T-helper 2 cell treated with Interferon-gamma antibody and Interleukin-4, amounts not matched to agents 5 μg/mL and 100 μg/mL, for 36 hours (primary cell): ENCODE measurements around the gene GNG7.
"Not testable (repeated sequence)": the region's sequence is repeated elsewhere in the genome, so short reads cannot be mapped to it uniquely, and the experiment has no call there.

ENCODE experiments used
- DNase-seq: peaks from one replicate; pipeline ENCODE4 v3.0.0; 2021; ENCODE audit warnings: low spot score
- H3K27ac Mint-ChIP-seq: one replicate; pipeline ENCODE4 v1.8.0; 2021; ENCODE audit warnings: mild to moderate bottlenecking, mixed read lengths
- H3K27me3 Mint-ChIP-seq: one replicate; pipeline ENCODE4 v1.8.0; 2021; ENCODE audit warnings: low read depth, mixed read lengths
- H3K36me3 Mint-ChIP-seq: one replicate; pipeline ENCODE4 v1.8.0; 2021; ENCODE audit warnings: low read depth, mixed read lengths
- H3K4me1 Mint-ChIP-seq: one replicate; pipeline ENCODE4 v1.8.0; 2021; ENCODE audit warnings: low read depth, mixed read lengths
- H3K4me3 Mint-ChIP-seq: one replicate; pipeline ENCODE4 v1.8.0; 2022; ENCODE audit warnings: mild to moderate bottlenecking, moderate library complexity, mixed read lengths
- H3K9me3 Mint-ChIP-seq: one replicate; pipeline ENCODE4 v1.8.0; 2021; ENCODE audit warnings: mixed read lengths

Gene GNG7

DNA sequence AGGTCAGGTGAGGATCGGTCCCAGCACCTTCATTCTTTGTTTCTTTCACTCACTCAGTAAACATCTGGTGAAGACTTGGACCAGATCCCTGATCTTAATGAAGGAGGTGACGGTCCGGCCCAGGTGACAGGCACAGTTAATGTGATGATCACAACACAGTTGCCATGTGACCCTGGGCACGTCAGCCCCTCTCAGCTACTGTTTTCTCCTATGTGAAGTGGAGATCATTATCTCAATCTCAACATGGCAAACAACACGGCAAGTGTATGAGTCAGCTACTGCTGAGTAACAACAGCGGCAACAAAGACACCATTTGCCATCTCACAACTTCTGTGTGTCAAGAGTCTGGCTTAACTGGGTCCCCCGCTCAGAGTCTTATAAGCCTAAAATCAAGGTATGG is 74.6 kb downstream of the GNG7 start:
- Mint-ChIP-seq H3K36me3 (peaks cover 2% of the 10 kb centered on the region), H3K4me1 (peaks cover 9% of the 10 kb centered on the region), H3K27ac (no peak overlapping the region), H3K4me3 (no peak overlapping the region), H3K27me3 (no peaks in the 10 kb centered on the region), H3K9me3 (peaks cover 32% of the 10 kb centered on the region)
- no peak for DNase-seq

DNA sequence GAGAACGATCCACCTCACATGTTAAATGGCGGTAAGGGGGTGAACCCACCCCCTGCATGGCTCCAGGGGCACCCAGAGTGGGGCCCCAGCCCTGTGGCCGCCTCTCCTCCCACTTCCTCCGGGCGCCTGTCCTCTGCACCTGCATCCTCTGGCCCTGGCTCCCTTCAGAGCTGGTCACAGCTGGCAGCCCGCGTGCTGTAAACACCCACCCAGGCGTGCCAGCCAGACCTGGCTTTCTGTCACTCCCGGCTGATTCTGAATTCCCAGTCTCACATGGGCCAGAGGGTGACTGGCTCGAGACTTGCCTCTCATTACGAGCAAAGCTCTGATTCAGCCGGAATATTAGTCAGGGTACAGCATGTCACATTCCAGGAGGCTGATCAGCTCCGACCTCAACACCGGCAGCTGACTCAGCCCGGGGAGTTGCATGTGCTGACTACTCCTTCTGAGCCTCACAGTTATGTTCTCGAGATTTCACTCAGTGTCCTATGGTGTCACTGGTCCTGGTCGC is 75.1 kb downstream of the GNG7 start:
- DNase-seq: peak; percentile 61
- Mint-ChIP-seq H3K27ac (no peak overlapping the region), H3K4me3 (no peak overlapping the region), H3K4me1 (peaks cover 9% of the 10 kb centered on the region), H3K36me3 (peaks cover 2% of the 10 kb centered on the region), H3K9me3 (peaks cover 32% of the 10 kb centered on the region), H3K27me3 (no peaks in the 10 kb centered on the region)

DNA sequence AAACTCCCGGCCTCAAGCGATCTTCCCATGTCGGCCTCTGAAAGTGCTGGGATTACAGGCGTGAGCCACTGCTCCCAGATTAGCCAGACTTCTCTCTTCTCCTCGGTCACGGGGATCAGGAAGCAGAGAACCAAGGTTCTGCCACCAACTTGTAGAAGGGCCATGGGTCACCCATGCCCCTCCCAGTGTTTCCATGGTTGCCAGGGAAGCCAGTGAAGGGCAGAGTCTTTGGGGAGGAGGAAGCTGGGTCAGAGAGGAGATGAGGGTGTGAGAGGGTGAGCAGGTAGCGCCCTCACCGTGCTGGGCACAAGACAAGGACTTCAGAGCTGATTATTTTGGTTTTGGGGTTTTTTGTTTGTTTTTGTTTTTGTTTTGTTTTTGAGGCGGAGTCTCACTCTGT is 77.1 kb downstream of the GNG7 start:
- Mint-ChIP-seq H3K4me3 (no peak overlapping the region), H3K4me1 (peaks cover 24% of the 10 kb centered on the region), H3K27me3 (no peaks in the 10 kb centered on the region), H3K9me3 (peaks cover 26% of the 10 kb centered on the region), H3K27ac (no peak overlapping the region), H3K36me3 (peaks cover 2% of the 10 kb centered on the region)
- no peak for DNase-seq

DNA sequence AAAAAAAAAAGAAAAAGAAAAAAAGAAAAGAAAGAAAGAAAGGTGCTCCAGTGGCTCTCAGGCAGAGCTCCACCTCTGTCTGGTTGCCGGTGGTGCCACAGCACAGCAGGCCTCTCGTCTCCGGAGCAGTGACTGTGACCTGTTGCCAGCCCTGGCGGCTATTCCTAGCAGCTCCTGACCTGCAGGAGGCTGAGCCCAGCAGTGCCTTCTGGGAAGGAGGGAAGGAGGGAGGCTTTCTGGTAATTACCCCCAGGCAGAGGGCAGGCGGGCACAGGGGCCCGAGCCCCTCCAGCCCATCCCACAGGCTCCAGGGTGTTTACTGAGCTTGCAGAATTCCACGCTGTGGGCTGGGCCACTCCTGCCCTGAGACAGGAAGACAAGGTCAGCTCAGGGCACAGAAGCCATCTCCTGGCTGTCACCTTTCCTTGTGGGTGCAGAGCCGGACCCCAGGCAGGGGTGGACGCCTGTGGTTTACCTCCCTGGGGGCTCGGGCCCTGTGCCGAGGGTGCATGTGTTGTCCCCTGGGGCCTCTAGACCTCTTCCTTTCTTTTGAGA is 77.9 kb downstream of the GNG7 start:
- no peak overlapping the region for H3K27ac Mint-ChIP-seq
- H3K4me3 Mint-ChIP-seq: no peak overlapping the region
- no peaks in the 10 kb centered on the region for H3K27me3 Mint-ChIP-seq
- peaks cover 20% of the 10 kb centered on the region for H3K9me3 Mint-ChIP-seq
- H3K4me1 Mint-ChIP-seq: peaks cover 30% of the 10 kb centered on the region
- no peak for DNase-seq
- peaks cover 2% of the 10 kb centered on the region for H3K36me3 Mint-ChIP-seq

DNA sequence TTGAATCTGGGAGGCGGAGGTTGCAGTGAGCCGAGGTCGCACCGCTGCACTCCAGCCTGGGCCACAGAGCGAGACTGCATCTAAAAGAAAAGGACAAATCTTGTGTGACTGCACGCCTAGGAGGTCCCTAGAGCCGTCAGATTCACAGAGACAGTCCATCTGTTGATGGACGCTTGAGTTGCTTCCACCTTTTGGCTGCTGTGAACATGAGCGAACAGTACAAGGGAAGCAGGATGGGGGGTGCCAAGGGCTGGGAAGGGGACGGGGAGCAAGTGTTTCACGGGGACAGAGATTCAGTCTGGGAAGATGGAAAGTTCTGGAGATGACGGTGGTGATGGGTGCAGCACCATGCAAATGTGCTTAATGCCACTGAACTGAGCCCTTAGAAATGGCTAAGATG is 78.7 kb downstream of the GNG7 start:
- no peak overlapping the region for H3K4me3 Mint-ChIP-seq
- no peaks in the 10 kb centered on the region for H3K27me3 Mint-ChIP-seq
- no peak overlapping the region for H3K27ac Mint-ChIP-seq
- peaks cover 38% of the 10 kb centered on the region for H3K4me1 Mint-ChIP-seq
- H3K36me3 Mint-ChIP-seq: no peaks in the 10 kb centered on the region
- peaks cover 12% of the 10 kb centered on the region for H3K9me3 Mint-ChIP-seq
- DNase-seq: no peak

DNA sequence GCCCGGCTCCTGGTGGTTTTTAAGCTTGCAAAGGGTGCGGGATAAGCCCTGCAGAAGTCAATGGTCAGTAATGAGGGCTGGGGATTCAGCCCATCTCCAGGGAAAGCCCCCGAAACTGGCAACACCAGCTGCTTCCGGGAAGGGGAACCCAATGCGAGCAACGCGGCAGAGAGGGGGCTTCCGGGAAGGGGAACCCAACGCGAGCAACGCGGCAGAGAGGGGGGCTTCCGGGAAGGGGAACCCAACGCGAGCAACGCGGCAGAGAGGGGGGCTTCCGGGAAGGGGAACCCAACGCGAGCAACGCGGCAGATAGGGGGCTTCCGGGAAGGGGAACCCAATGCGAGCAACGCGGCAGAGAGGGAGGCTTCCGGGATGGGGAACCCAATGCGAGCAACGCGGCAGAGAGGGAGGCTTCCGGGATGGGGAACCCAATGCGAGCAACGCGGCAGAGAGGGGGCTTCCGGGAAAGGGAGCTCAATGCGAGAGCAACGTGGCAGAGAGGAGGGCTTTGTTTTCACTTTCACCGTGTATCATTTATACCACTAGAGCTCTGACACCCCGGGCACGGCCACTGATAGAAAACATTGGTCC is 80.0 kb downstream of the GNG7 start:
- not testable (repeated sequence) for H3K27me3 Mint-ChIP-seq, H3K9me3 Mint-ChIP-seq
- peaks cover 46% of the 10 kb centered on the region for H3K4me1 Mint-ChIP-seq

DNA sequence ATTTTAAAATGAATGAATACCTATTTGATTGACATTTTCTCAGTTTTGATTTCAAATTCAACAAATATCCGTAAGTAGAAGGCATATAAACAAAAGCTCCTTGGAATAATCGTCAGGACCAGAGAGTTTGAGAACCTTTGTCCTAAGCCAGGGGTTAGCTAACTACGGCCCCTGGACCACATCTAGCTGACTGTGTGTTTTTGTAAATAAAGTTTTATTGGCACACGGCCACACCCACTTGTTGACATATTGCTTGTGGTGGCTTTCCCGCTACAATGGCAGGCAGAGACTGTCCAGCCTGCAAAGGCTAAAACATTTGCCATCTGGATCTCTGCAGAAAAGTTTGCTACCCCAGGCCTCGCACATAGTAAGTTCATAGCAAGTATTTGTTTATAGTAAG is 83.4 kb downstream of the GNG7 start:
- peak overlapping the region; percentile 83 for H3K4me3 Mint-ChIP-seq
- peaks cover 55% of the 10 kb centered on the region for H3K4me1 Mint-ChIP-seq

More for the DNA sequence above, 80.0 kb downstream of the GNG7 start:
- H3K36me3 Mint-ChIP-seq, H3K4me3 Mint-ChIP-seq, DNase-seq: not testable (repeated sequence)
- H3K27ac Mint-ChIP-seq: peak overlapping the region; percentile 55

DNA sequence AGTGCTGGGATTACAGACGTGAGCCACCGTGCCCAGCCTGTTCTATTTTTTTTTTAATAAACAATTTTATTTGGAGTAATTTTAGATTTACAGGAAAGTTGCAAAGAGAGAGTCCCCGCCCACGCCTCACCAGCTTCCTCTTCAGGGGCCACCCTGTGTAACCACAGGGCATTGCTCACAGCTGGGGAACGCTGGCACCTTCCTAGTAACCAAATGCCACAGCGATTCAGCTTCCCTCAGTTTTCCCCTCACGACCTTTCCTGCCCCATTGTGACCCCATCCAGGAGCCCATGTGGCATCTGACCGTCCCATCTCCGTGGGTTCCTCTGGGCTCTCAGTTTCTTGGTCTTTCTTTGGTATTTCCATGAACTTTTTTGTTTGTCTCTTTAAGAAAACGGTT is 83.9 kb downstream of the GNG7 start:
- Mint-ChIP-seq H3K4me3 (peak overlapping the region; percentile 83), H3K36me3 (peaks cover 2% of the 10 kb centered on the region), H3K27me3 (no peaks in the 10 kb centered on the region), H3K9me3 (no peaks in the 10 kb centered on the region), H3K4me1 (peaks cover 56% of the 10 kb centered on the region), H3K27ac (peak overlapping the region; percentile 95)
- DNase-seq: peak; percentile 77

More for the DNA sequence above, 83.4 kb downstream of the GNG7 start:
- H3K9me3 Mint-ChIP-seq: no peaks in the 10 kb centered on the region
- DNase-seq: no peak
- peak overlapping the region; percentile 95 for H3K27ac Mint-ChIP-seq
- H3K27me3 Mint-ChIP-seq: no peaks in the 10 kb centered on the region
- peaks cover 2% of the 10 kb centered on the region for H3K36me3 Mint-ChIP-seq

DNA sequence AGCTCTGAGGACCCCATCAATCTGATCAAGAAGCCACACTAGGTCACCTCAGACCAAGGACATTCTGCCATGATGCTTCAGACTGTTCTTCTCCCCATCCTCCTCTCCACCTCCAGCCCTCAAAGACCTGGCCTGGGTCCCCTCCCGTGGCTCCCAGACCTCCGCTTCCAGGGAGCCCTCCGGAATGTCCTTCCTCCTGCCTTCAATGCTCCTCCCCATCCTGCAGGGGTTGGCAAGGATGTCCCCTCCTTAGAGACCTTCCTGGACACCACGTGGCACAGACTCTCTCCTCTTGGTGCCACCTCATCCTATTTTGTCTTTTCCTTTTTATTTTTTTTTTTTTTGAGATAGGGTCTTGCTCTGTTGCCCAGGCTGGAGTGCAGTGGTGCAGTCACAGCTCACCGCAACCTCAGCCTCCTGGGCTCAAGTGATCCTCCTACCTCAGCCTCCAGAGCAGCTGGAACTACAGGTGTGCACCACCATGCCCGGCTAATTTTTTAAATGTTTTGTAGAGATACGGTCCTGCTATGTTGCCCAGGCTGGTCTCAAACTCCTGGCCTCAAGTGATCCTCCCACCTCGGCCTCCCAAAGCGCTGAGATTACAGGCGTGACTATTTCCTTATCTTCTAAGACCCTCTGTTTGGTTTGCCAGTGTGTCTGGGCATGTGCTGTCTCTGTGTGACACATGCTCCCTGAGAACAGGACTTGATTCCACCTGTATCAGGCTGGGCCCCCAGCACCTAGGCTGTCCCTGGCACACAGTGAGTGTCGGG is 84.9 kb downstream of the GNG7 start:
- peak overlapping the region; percentile 95 for H3K27ac Mint-ChIP-seq
- H3K4me1 Mint-ChIP-seq: peaks cover 59% of the 10 kb centered on the region
- H3K36me3 Mint-ChIP-seq: peaks cover 2% of the 10 kb centered on the region
- H3K27me3 Mint-ChIP-seq: no peaks in the 10 kb centered on the region
- no peaks in the 10 kb centered on the region for H3K9me3 Mint-ChIP-seq
- DNase-seq: no peak
- H3K4me3 Mint-ChIP-seq: peak overlapping the region; percentile 83

DNA sequence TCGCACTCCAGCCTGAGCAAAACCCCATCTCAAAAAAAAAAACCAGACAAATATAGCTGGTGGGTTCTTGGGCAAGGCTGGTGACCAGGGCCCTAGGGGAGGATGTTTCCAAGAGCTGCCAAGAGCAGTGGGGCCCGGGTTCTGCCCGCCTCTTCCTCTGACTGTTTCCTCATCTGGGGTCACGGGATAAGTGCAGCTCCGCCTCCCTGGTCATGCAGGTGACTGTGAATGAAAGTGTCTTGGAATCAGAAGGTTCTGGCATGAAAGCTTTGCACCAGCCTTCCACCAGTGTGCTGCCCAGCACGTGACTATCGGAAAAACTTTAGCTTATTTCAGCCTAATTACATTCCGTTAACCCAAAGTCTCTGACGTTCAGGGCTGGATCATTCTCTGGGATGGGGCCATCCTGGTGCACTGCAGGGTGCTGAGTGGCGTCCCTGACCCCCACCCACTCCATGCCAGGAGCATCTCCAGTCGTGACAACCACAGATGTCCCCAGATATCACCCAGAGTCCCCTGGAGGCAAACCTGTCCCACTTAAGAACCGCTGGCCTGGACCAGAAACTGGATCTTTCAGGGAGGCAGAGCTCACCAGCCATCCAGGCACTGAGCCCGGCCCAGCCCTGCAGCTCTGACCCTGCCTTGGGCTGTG is 85.6 kb downstream of the GNG7 start:
- DNase-seq: no peak
- Mint-ChIP-seq H3K9me3 (no peaks in the 10 kb centered on the region), H3K36me3 (peaks cover 2% of the 10 kb centered on the region), H3K27ac (no peak overlapping the region), H3K4me3 (no peak overlapping the region), H3K27me3 (no peaks in the 10 kb centered on the region), H3K4me1 (peaks cover 58% of the 10 kb centered on the region)

DNA sequence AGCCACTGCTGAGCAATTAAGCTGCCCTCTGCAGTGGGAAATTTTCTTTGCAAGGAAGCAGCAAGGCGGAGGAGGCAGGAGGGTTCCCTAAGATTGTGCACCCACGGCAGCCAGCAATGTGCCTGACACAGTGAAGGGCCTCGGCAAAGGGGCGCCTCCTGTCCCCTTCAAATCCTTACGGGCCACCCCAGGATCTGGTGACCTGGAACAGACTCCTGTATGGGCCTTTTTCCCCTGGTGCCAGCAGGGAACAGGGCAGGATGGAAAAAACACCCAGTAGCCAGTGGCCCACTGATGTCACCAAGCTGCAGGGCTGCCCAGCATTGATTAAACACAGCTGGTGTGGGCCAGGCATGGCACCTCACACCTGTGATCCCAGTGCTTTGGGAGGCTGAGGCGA is 86.7 kb downstream of the GNG7 start:
- no peak for DNase-seq
- Mint-ChIP-seq H3K9me3 (no peaks in the 10 kb centered on the region), H3K4me1 (peaks cover 50% of the 10 kb centered on the region), H3K36me3 (peaks cover 2% of the 10 kb centered on the region), H3K27me3 (peaks cover 2% of the 10 kb centered on the region), H3K27ac (no peak overlapping the region), H3K4me3 (no peak overlapping the region)

DNA sequence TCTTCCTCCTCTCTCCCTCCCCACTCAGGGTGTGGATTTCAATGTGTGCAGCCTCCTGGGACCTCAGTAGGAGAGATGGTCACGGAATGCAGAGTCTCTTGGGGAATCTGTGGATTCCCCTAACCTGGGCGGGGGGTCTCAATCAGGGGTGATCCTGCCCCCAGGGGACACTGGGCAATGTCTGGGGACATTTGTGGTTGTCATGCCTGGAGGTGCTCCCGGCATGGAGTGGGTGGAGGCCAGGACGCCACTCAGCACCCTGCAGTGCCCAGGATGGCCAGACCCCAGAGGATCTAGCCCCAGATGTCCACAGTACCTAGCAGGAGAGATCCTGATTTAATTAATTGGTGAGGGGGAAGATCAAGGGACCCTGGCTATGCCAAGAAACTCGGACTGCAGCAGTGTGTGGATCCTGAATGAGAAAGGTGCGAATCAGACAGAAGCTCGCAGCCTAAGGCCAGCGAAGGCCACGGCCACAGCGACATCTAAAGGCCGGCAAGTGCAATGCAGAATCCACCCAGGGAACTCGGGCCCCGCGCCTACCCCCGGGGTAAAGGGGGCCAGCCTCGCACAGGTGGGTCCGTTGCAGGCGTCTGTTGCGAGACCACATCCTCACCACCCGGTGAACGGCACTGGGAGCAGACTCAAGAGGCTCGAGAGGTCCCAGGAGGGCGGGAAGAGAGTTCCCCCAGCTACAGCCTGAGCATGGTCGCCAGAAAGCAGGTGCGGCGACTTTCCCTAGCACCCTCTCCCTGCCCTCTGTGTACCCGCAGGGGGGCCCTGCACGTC is 88.8 kb downstream of the GNG7 start:
- H3K27me3 Mint-ChIP-seq: peaks cover 16% of the 10 kb centered on the region
- DNase-seq: peak; percentile 33
- H3K27ac Mint-ChIP-seq: no peak overlapping the region
- H3K36me3 Mint-ChIP-seq: peaks cover 2% of the 10 kb centered on the region
- no peaks in the 10 kb centered on the region for H3K9me3 Mint-ChIP-seq
- no peak overlapping the region for H3K4me3 Mint-ChIP-seq
- peaks cover 38% of the 10 kb centered on the region for H3K4me1 Mint-ChIP-seq

DNA sequence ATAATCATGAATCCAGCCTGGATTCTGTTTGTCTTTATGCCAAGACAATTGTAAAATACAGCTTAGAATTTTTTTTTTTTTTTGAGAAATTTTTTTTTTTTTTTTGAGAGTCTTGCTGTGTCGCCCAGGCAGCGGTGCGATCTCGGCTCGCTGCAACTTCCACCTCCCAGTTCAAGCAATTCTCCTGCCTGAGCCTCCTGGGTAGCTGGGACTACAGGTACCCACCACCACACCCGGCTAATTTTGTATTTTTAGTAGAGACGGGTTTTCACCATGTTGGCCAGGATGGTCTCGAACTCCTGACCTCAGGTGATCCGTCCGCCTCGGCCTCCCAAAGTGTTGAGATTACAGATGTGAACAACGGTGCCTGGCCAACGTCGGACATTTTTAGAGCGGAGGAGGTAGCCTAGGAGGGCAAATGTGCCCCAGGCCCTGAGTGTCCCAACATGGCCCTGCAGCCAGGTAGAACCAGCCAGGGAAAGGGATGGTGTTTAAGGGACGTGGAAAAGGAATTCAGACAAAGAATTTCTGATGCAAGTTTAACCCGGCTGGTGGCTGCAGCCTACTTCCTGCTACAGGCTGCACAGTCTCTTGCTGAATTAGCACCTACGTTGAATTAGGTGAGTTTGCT is 89.8 kb downstream of the GNG7 start:
- no peaks in the 10 kb centered on the region for H3K9me3 Mint-ChIP-seq
- H3K4me3 Mint-ChIP-seq: no peak overlapping the region
- peaks cover 23% of the 10 kb centered on the region for H3K27me3 Mint-ChIP-seq
- H3K27ac Mint-ChIP-seq: no peak overlapping the region
- no peak for DNase-seq
- H3K36me3 Mint-ChIP-seq: peaks cover 2% of the 10 kb centered on the region
- H3K4me1 Mint-ChIP-seq: peaks cover 33% of the 10 kb centered on the region
